GM10266 (cell line): Measurements from ENCODE around the gene PAIP2B.

Experiments
- DNase-seq: peaks from one replicate; pipeline ENCODE4 v3.0.0; 2012; ENCODE audit errors: extremely low spot score
- CTCF ChIP-seq: IDR thresholded peaks from 2 replicates; pipeline ENCODE4 v1.5.1; 2012; ENCODE audit warnings: mild to moderate bottlenecking, low read depth; ENCODE audit not compliant: control insufficient read depth, insufficient read depth; ENCODE audit errors: missing control alignments

The PAIP2B gene

GRCh38 chr2:71174207-71174606 lies 52.7 kb downstream of the PAIP2B start:
- TF ChIP-seq CTCF, result no peak
- no peak for DNase-seq

- DNase-seq, result no peak
- TF ChIP-seq CTCF, result no peak
Observed at GRCh38 chr2:71173096-71173495, 53.8 kb downstream of the PAIP2B start.

GRCh38 chr2:71166812-71167211 lies 60.1 kb downstream of the PAIP2B start:
- TF ChIP-seq CTCF, result no peak
- no peak for DNase-seq

GRCh38 chr2:71157124-71157793 lies 69.6 kb downstream of the PAIP2B start:
- peak; percentile 64 for TF ChIP-seq CTCF
- DNase-seq, result peak; percentile 50

- no peak for TF ChIP-seq CTCF
- DNase-seq, result no peak
Observed at GRCh38 chr2:71156573-71156972, 70.3 kb downstream of the PAIP2B start.

- DNase-seq, result no peak
- TF ChIP-seq CTCF, result no peak
Observed at GRCh38 chr2:71155846-71156245, 71.1 kb downstream of the PAIP2B start.

GRCh38 chr2:71154798-71155197 lies 72.1 kb downstream of the PAIP2B start:
- peak; percentile 73 for DNase-seq
- peak; percentile 63 for TF ChIP-seq CTCF
